Thoracic aorta (tissue), 2 donors: ENCODE results near the gene CCAR1. TPM values are rescaled to one million over a fixed set of nuclear protein-coding genes. Genes with fewer than 3 reads are reported as not detected.

Experiments used
- ATAC-seq: fragments of 150-250 bp; one replicate; pipeline ENCODE4 v1.8.0; 2017; ENCODE audit warnings: low read depth; ENCODE audit not compliant: insufficient number of reproducible peaks, low FRiP score
- DNase-seq: peaks from one replicate; pipeline ENCODE4 v3.0.0-alpha.2; 2020; ENCODE audit warnings: low spot score
- H3K27ac ChIP-seq, 2 donors: fragments of 200-600 bp; sonication (generic); 1 replicate in 1 of 2; 2 replicates in 1 of 2; pipeline ENCODE4 v1.5.1; 2016; ENCODE audit warnings: mild to moderate bottlenecking in 2 of 2, moderate library complexity in 2 of 2
- H3K27me3 ChIP-seq: fragments of 200-600 bp; sonication (generic); replicated peaks from 2 replicates; pipeline ENCODE4 v1.6.0; 2016; ENCODE audit warnings: mild to moderate bottlenecking; ENCODE audit not compliant: insufficient read depth
- H3K36me3 ChIP-seq: fragments of 200-600 bp; sonication (generic); one replicate; pipeline ENCODE4 v1.5.1; 2016
- H3K4me1 ChIP-seq, 2 donors: fragments of 200-600 bp; sonication (generic); 1 replicate in 1 of 2; 2 replicates in 1 of 2; pipeline versions ENCODE4 v1.5.1 to v1.6.0; 2016; ENCODE audit warnings: low read depth in 2 of 2, mild to moderate bottlenecking in 1 of 2; ENCODE audit not compliant: control insufficient read depth in 1 of 2
- H3K4me3 ChIP-seq: fragments of 200-600 bp; sonication (generic); 2 replicates; pipeline ENCODE4 v1.5.1; 2016; ENCODE audit warnings: mild to moderate bottlenecking
- H3K9me3 ChIP-seq: fragments of 200-600 bp; sonication (generic); 2 replicates; pipeline ENCODE4 v1.5.1; 2016
- CTCF ChIP-seq: fragments of 200-600 bp; sonication (generic); IDR thresholded peaks from one replicate; pipeline ENCODE4 v1.5.1; 2019; ENCODE audit warnings: antibody characterized with exemption
- total RNA-seq, 2 donors: library from RNA; depleted of rRNA; stranded (reverse); fragments of >200 nt; gene quantifications; one replicate each; pipeline versions ENCODE4 v1.1.0 to v1.2.3, GENCODE V29; 2016

Gene CCAR1
- total RNA-seq, 2 donors from 2014 or later: 48.6 to 86.9 TPM

- ATAC-seq: no peak
- H3K27me3 ChIP-seq: no peaks in the 10 kb centered on the region
- H3K9me3 ChIP-seq: no peaks in the 10 kb centered on the region
- TF ChIP-seq CTCF: no peak
- no peaks in the 10 kb centered on the region for H3K4me1 ChIP-seq
- no peak overlapping the region for H3K4me3 ChIP-seq
- H3K36me3 ChIP-seq: peaks cover 60% of the 10 kb centered on the region
- DNase-seq: no peak
- H3K27ac ChIP-seq: no peak overlapping the region
Observed at GRCh38 chr10:68742397-68742796, 21.4 kb downstream of the CCAR1 start.

GRCh38 chr10:68752711-68753350 is 31.8 kb downstream of the CCAR1 start:
- peaks cover 80% of the 10 kb centered on the region for H3K36me3 ChIP-seq
- TF ChIP-seq CTCF: no peak
- DNase-seq (no peak), ATAC-seq (no peak)
- H3K9me3 ChIP-seq: no peaks in the 10 kb centered on the region
- no peaks in the 10 kb centered on the region for H3K27me3 ChIP-seq
- H3K4me1 ChIP-seq: no peaks in the 10 kb centered on the region
- no peak overlapping the region for H3K4me3 ChIP-seq
- H3K27ac ChIP-seq: no peak overlapping the region

GRCh38 chr10:68756246-68756645 is 35.2 kb downstream of the CCAR1 start:
- DNase-seq (no peak), ATAC-seq (no peak)
- no peaks in the 10 kb centered on the region for H3K9me3 ChIP-seq
- H3K4me3 ChIP-seq: no peak overlapping the region
- H3K36me3 ChIP-seq: peaks cover 77% of the 10 kb centered on the region
- no peaks in the 10 kb centered on the region for H3K27me3 ChIP-seq
- H3K4me1 ChIP-seq: no peaks in the 10 kb centered on the region
- no peak for TF ChIP-seq CTCF
- H3K27ac ChIP-seq: no peak overlapping the region

GRCh38 chr10:68756766-68757165 is 35.7 kb downstream of the CCAR1 start:
- Histone ChIP-seq H3K27ac (no peak overlapping the region), H3K9me3 (no peaks in the 10 kb centered on the region), H3K27me3 (no peaks in the 10 kb centered on the region), H3K36me3 (peaks cover 75% of the 10 kb centered on the region), H3K4me1 (no peaks in the 10 kb centered on the region), H3K4me3 (no peak overlapping the region)
- ATAC-seq (no peak), DNase-seq (no peak)
- no peak for TF ChIP-seq CTCF

GRCh38 chr10:68759223-68759863 is 38.3 kb downstream of the CCAR1 start:
- Histone ChIP-seq H3K4me1 (no peaks in the 10 kb centered on the region), H3K4me3 (no peak overlapping the region), H3K9me3 (no peaks in the 10 kb centered on the region), H3K36me3 (peaks cover 66% of the 10 kb centered on the region), H3K27me3 (no peaks in the 10 kb centered on the region), H3K27ac (no peak overlapping the region)
- no peak for DNase-seq
- ATAC-seq: no peak
- TF ChIP-seq CTCF: no peak
